Colonic mucosa (tissue), 4 donors: ENCODE results near the gene NALCN. TPM values are rescaled to one million over a fixed set of nuclear protein-coding genes. Genes with fewer than 3 reads are reported as not detected.

Source experiments
- DNase-seq: peaks from one replicate; pipeline ENCODE4 v3.0.0-alpha.2; 2020
- H3K27ac ChIP-seq: fragments of 200-600 bp; one replicate; pipeline ENCODE4 v1.8.0; 2021
- H3K27me3 ChIP-seq: fragments of 200-600 bp; one replicate; pipeline ENCODE4 v1.8.0; 2021
- H3K36me3 ChIP-seq: fragments of 200-600 bp; one replicate; pipeline ENCODE4 v1.8.0; 2021
- H3K4me1 ChIP-seq: fragments of 200-600 bp; one replicate; pipeline ENCODE4 v1.8.0; 2021; ENCODE audit warnings: mild to moderate bottlenecking
- H3K4me3 ChIP-seq: fragments of 200-600 bp; one replicate; pipeline ENCODE4 v1.8.0; 2021
- H3K9ac ChIP-seq, 2 donors: one replicate each; pipeline ENCODE4 v1.7.0; 2013; ENCODE audit warnings: control low read depth in 2 of 2, low read depth in 2 of 2, low read length in 2 of 2
- H3K9me3 ChIP-seq: fragments of 200-600 bp; one replicate; pipeline ENCODE4 v1.8.0; 2021
- intact Hi-C: fragments of 100-400 bp; cut with DNase I; formaldehyde crosslinking; loops from one replicate; pipeline ENCODE4 v1.14.1; 2022
- total RNA-seq, 2 donors: library from RNA; stranded (reverse); fragmentation: NEBNext Ultra II Directional in 1 of 2; extraction: Animal tissue kit (Norgen Biotek cat#: 25700) in 1 of 2; gene quantifications; one replicate each; pipeline ENCODE4 v1.2.1, GENCODE V29; 2021
- TF ChIP-seq, protein P1 (sequence below): fragments of 200-600 bp; IDR thresholded peaks from one replicate; pipeline ENCODE4 v1.8.0; 2022; ENCODE audit warnings: antibody characterized with exemption, mild to moderate bottlenecking
- donor health status: healthy.
- donor health status: DM: no; HTN: no; CAD: no.
- donor health status: DM: no; HTN: no; CAD: no.

Gene NALCN
- total RNA-seq, 2 donors from 2014 or later, result 0.22 to 0.27 TPM

DNA sequence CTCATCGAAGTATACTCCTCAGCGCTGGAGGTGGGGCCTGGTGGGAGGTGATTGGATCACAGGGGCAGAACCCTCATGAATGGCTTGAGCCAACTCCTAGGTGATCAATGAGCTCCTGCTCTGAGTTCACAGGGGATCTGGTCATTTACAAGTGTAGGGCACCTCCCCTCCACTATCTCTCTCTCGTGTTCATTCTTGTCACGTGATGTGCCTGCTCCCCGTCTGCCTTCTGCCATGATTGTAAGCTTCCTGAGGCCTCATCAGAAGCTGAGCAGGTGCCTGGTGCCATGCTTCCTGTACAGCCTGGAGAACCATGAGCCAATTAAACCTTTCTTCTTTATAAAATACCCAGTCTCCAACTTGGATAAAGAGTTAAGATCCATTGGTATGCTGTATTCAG is 61.4 kb downstream of the NALCN start:
- TF ChIP-seq, protein P1, sequence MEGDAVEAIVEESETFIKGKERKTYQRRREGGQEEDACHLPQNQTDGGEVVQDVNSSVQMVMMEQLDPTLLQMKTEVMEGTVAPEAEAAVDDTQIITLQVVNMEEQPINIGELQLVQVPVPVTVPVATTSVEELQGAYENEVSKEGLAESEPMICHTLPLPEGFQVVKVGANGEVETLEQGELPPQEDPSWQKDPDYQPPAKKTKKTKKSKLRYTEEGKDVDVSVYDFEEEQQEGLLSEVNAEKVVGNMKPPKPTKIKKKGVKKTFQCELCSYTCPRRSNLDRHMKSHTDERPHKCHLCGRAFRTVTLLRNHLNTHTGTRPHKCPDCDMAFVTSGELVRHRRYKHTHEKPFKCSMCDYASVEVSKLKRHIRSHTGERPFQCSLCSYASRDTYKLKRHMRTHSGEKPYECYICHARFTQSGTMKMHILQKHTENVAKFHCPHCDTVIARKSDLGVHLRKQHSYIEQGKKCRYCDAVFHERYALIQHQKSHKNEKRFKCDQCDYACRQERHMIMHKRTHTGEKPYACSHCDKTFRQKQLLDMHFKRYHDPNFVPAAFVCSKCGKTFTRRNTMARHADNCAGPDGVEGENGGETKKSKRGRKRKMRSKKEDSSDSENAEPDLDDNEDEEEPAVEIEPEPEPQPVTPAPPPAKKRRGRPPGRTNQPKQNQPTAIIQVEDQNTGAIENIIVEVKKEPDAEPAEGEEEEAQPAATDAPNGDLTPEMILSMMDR, result no peak
- H3K27me3 ChIP-seq, result no peaks in the 10 kb centered on the region
- intact Hi-C loops, result no loop called here

DNA sequence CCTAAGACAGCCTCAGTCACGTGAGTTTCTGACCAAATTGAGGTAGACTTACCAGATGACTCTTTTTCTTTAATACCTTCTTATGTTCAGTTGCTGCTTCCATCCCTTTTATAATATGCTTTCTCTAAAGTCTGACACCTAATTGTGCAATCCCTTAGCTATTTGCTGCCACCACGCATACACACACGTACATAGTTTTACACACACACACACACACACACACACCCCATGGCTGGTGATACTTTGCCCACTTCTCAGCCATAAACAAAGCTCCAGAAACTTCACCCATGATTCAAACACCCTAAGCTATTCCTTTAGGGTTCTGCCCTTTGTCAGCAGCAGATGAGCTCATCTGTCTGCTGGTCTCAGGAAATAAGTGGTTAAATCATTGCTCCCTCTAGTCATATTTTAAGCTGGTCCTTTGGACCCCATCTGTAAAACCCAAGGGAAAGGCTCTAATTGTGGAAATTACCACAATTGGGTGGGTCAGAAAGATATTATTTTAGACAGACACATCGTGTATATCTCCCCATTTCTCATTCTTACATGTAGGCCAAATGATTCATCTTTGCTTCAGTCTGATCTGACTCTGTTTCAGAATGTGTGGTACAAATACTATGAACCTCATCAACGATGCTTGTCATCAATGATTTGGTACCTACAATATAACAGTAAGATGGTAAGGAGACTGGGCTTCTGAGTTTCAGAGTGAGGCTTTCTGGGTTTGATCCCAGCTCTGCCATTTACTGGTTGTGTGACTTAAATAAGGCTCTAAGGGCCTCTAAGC is 69.2 kb downstream of the NALCN start:
- H3K27me3 ChIP-seq, result no peaks in the 10 kb centered on the region
- no peak overlapping the region for H3K9ac ChIP-seq
- no peak for DNase-seq
- H3K9me3 ChIP-seq, result no peaks in the 10 kb centered on the region
- intact Hi-C loops, result no loop called here
- no peak overlapping the region for H3K4me3 ChIP-seq
- no peak overlapping the region for H3K27ac ChIP-seq
- H3K4me1 ChIP-seq, result no peaks in the 10 kb centered on the region
- no peaks in the 10 kb centered on the region for H3K36me3 ChIP-seq
- TF ChIP-seq, protein P1, result no peak

More for the DNA sequence above, 61.4 kb downstream of the NALCN start:
- Histone ChIP-seq H3K9ac (no peak overlapping the region), H3K9me3 (no peaks in the 10 kb centered on the region), H3K27ac (no peak overlapping the region), H3K36me3 (no peaks in the 10 kb centered on the region), H3K4me3 (no peak overlapping the region), H3K4me1 (no peaks in the 10 kb centered on the region)
- no peak for DNase-seq

DNA sequence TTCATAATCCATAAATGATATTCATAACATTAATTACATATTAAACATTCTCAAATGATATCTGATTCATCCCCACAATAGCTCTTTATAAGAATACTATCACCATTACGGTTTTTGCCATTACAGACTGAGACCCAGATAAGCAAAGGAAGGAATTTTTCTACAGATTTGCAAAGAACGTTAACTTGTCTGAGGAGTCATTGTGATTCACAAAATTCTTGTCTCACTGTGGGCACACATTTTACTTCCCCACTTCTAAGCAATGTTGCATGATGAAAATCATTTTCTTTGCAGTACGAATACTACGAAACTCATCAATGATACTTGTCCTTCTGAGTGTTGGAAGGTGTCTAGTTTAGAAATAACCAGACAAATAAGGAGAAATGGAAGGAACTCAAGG is 70.1 kb downstream of the NALCN start:
- TF ChIP-seq, protein P1, result no peak

DNA sequence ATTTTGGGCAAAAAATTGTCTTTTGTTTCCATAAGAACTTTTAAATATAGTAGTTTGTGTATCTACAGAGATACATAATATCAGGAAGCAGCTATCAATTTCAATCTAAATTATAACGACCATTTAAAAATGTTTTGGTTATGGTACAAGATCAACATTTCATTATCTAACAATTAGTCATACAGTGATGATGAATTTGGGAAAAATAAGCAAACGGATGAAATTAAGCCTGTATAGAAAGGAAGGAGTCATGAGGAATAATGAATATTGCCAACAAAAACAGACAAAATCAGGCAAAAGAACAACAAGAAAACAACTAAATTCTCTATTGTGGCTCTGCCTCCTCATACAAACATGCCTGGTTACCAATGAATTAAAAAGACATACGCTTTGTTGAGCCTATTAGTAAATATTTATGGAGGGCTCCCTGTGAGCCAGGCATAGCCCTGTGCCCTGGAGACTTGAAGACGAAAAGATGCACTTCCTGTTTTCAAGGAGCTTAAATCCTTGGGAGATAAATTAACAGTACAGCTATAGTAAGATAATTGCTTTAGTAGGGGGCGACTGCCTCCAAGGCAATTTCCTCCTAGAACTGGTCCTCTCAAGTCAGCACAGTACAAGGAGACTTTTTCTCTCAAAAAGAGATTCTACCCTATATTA is 73.0 kb downstream of the NALCN start:
- H3K9ac ChIP-seq, result no peak overlapping the region
- H3K36me3 ChIP-seq, result no peaks in the 10 kb centered on the region
- H3K27me3 ChIP-seq, result no peaks in the 10 kb centered on the region
- no peak overlapping the region for H3K27ac ChIP-seq
- H3K4me3 ChIP-seq, result no peak overlapping the region
- H3K4me1 ChIP-seq, result no peaks in the 10 kb centered on the region
- no peaks in the 10 kb centered on the region for H3K9me3 ChIP-seq
- intact Hi-C loops, result no loop called here
- DNase-seq, result no peak
- TF ChIP-seq, protein P1, result no peak

More for the DNA sequence above, 70.1 kb downstream of the NALCN start:
- H3K9me3 ChIP-seq, result no peaks in the 10 kb centered on the region
- H3K9ac ChIP-seq, result no peak overlapping the region
- no peaks in the 10 kb centered on the region for H3K4me1 ChIP-seq
- no peak overlapping the region for H3K27ac ChIP-seq
- no peak overlapping the region for H3K4me3 ChIP-seq
- no peak for DNase-seq
- H3K27me3 ChIP-seq, result no peaks in the 10 kb centered on the region
- H3K36me3 ChIP-seq, result no peaks in the 10 kb centered on the region
- intact Hi-C loops, result no loop called here

DNA sequence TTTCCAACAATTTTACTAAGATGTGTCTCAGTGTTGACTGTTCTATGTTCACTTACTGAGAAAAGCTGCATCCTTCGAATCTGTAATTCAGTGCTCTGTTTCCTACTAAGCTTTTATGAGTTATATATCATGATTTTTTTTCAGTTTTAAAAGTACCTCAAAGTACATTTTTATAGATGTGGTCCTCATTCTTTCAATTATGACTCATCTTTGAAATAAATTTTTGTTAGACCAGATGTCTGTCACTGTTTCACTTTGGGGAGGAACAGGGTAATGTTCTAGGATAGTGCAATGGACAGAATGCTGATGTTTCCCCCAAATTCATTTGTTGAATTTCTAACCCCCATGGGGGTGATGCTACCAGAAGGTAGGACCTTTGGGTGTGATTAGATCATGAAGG is 74.8 kb downstream of the NALCN start:
- no peak for DNase-seq
- no peaks in the 10 kb centered on the region for H3K4me1 ChIP-seq
- H3K27me3 ChIP-seq, result no peaks in the 10 kb centered on the region
- intact Hi-C loops, result no loop called here
- H3K4me3 ChIP-seq, result no peak overlapping the region
- H3K27ac ChIP-seq, result no peak overlapping the region
- H3K9ac ChIP-seq, result no peak overlapping the region
- H3K36me3 ChIP-seq, result no peaks in the 10 kb centered on the region
- TF ChIP-seq, protein P1, result no peak
- no peaks in the 10 kb centered on the region for H3K9me3 ChIP-seq
